HT-29 (cell line): ENCODE results near the gene ANTXR1. TPM values are rescaled to one million over a fixed set of nuclear protein-coding genes. Genes with fewer than 3 reads are reported as not detected.
A peak's percentile ranks its signal among the peaks of the same experiment; 100 is the strongest.

Source experiments
- DNase-seq: peaks from one replicate; pipeline ENCODE4 v3.0.0-alpha.2; 2015; ENCODE audit warnings: low spot score
- total RNA-seq: library from RNA; depleted of rRNA; stranded (reverse); fragments of >200 nt; shearing (Covaris generic); gene quantifications from 2 replicates; pipeline ENCODE4 v1.2.3, GENCODE V29; 2014

ANTXR1 gene
- total RNA-seq, 1 experiment from 2014 or later, result not detected

GRCh38 chr2:69070969-69071368 is 58.0 kb downstream of the ANTXR1 start:
- no peak for DNase-seq

- DNase-seq, result peak; percentile 16
Measured at GRCh38 chr2:69073928-69074570, 61.1 kb downstream of the ANTXR1 start.

GRCh38 chr2:69074918-69075317 is 61.9 kb downstream of the ANTXR1 start:
- DNase-seq, result no peak

- no peak for DNase-seq
Measured at GRCh38 chr2:69075486-69075885, 62.5 kb downstream of the ANTXR1 start.

- DNase-seq, result no peak
Measured at GRCh38 chr2:69076601-69077000, 63.6 kb downstream of the ANTXR1 start.

- DNase-seq, result no peak
Measured at GRCh38 chr2:69077252-69077950, 64.4 kb downstream of the ANTXR1 start.

- DNase-seq, result no peak
Measured at GRCh38 chr2:69080071-69080470, 67.1 kb downstream of the ANTXR1 start.

GRCh38 chr2:69081001-69081580 is 68.1 kb downstream of the ANTXR1 start:
- DNase-seq, result no peak

GRCh38 chr2:69081757-69082156 is 68.8 kb downstream of the ANTXR1 start:
- DNase-seq, result no peak

GRCh38 chr2:69082430-69082997 is 69.5 kb downstream of the ANTXR1 start:
- peak; percentile 71 for DNase-seq

GRCh38 chr2:69083235-69083748 is 70.3 kb downstream of the ANTXR1 start:
- peak; percentile 36 for DNase-seq

- DNase-seq, result no peak
Measured at GRCh38 chr2:69084492-69084891, 71.5 kb downstream of the ANTXR1 start.

GRCh38 chr2:69086466-69086865 is 73.5 kb downstream of the ANTXR1 start:
- DNase-seq, result no peak

GRCh38 chr2:69087211-69087911 is 74.4 kb downstream of the ANTXR1 start:
- DNase-seq, result no peak

GRCh38 chr2:69087912-69088240 is 74.9 kb downstream of the ANTXR1 start:
- DNase-seq, result no peak

GRCh38 chr2:69088466-69088865 is 75.5 kb downstream of the ANTXR1 start:
- DNase-seq, result no peak

- DNase-seq, result no peak
Measured at GRCh38 chr2:69089266-69089665, 76.3 kb downstream of the ANTXR1 start.

GRCh38 chr2:69089998-69090397 is 77.0 kb downstream of the ANTXR1 start:
- no peak for DNase-seq

- no peak for DNase-seq
Measured at GRCh38 chr2:69090820-69091219, 77.8 kb downstream of the ANTXR1 start.

GRCh38 chr2:69092857-69093256 is 79.9 kb downstream of the ANTXR1 start:
- no peak for DNase-seq

GRCh38 chr2:69095305-69095704 is 82.3 kb downstream of the ANTXR1 start:
- DNase-seq, result no peak
